Measurements from ENCODE around the gene PPP4R1.

PPP4R1 gene

GRCh38 chr18:9507565-9508088 lies 106.7 kb downstream of the PPP4R1 start:
- DNase-seq (ENCODE audit: low spot score), result no peak

- DNase-seq (ENCODE audit: low spot score), result no peak
Observed at GRCh38 chr18:9506046-9506792, 108.1 kb downstream of the PPP4R1 start.
